Measurements from ENCODE around the gene HMGA1. TPM values are rescaled to one million over a fixed set of nuclear protein-coding genes. Genes with fewer than 3 reads are reported as not detected.

Gene HMGA1
- total and polyA plus RNA-seq, 2 of the 13 experiments (the other 11 are each of a cell fraction or from before 2014, with no cell fraction given): 117 to 145 TPM

DNA sequence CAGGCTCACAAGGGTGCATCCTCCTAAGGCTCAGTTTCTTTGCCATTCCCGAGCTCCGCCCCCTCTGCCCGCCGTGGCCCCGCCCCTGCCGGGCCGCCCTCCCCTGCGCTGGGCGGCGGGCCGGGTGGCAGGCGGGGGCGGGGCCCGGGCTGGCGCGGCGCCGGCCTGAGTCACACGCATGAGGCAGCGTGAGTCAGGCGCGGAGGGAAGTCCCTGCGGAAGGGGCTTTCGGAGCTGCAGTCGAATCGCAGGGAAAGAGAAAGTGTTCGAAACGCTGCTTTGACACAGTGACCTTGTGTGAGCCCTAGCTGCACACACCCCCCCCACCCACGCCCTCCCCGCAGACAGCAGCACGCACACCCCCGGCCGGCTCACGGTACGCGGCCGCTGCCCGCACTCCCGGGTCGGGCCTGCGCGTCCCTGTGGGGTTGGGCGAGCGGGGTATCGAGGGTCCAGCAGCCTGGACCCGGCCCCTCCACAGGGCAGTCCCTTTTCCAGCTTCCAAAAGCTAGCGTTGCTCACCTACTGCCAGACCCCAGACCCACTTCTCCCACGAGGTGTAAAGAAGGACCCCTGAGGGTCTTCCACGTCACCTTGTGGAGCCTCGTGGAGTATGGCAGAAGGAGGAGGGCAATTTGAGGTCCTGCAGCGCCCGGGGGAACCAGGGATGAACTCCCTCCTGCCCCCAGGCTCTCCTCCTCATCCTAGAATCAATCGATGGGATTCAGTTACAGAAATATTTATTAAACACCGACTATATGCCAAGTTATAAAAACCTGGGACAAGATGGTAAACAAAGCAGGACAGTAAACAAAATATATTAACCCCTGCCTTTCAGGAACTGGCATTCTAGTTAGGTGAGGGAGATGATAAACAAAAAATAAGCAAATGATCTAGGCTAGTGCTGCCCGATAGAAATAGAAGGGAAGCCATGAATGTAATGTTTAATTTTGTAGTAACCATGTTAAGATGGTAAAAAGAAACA, 12.4 kb upstream of the HMGA1 start (continued):
- TF ChIP-seq, protein P1, sequence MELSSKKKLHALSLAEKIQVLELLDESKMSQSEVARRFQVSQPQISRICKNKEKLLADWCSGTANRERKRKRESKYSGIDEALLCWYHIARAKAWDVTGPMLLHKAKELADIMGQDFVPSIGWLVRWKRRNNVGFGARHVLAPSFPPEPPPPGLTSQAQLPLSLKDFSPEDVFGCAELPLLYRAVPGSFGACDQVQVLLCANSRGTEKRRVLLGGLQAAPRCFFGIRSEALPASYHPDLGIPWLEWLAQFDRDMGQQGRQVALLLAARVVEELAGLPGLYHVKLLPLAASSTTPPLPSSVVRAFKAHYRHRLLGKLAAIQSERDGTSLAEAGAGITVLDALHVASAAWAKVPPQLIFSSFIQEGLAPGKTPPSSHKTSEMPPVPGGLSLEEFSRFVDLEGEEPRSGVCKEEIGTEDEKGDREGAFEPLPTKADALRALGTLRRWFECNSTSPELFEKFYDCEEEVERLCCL (CRISPR knock-in tag; IDR thresholded peaks at IDR 0.05; ENCODE audit: borderline replicate concordance): no peak
- no peak for TF ChIP-seq MEF2D (CRISPR knock-in tag; IDR thresholded peaks at IDR 0.05)
- no peak for TF ChIP-seq RBM22 (optimal IDR thresholded peaks at IDR 0.05; ENCODE audit: low read length)
- TF ChIP-seq GABPB1 (CRISPR knock-in tag; IDR thresholded peaks at IDR 0.05): peak; percentile 71
- TF ChIP-seq ZNF33B (CRISPR knock-in tag; IDR thresholded peaks at IDR 0.05): no peak; the same call in 1 of the 2 replicates
- TF ChIP-seq, protein P2, sequence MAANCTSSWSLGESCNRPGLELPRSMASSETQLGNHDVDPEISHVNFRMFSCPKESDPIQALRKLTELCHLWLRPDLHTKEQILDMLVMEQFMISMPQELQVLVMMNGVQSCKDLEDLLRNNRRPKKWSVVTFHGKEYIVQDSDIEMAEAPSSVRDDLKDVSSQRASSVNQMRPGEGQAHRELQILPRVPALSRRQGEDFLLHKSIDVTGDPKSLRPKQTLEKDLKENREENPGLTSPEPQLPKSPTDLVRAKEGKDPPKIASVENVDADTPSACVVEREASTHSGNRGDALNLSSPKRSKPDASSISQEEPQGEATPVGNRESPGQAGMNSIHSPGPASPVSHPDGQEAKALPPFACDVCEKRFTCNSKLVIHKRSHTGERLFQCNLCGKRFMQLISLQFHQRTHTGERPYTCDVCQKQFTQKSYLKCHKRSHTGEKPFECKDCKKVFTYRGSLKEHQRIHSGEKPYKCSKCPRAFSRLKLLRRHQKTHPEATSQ (CRISPR knock-in tag; IDR thresholded peaks at IDR 0.05; ENCODE audit: borderline replicate concordance): no peak
- TF ChIP-seq ZNF331 (CRISPR knock-in tag; IDR thresholded peaks at IDR 0.05): no peak; the same call in 1 of the 2 replicates
- TF ChIP-seq, protein P3, sequence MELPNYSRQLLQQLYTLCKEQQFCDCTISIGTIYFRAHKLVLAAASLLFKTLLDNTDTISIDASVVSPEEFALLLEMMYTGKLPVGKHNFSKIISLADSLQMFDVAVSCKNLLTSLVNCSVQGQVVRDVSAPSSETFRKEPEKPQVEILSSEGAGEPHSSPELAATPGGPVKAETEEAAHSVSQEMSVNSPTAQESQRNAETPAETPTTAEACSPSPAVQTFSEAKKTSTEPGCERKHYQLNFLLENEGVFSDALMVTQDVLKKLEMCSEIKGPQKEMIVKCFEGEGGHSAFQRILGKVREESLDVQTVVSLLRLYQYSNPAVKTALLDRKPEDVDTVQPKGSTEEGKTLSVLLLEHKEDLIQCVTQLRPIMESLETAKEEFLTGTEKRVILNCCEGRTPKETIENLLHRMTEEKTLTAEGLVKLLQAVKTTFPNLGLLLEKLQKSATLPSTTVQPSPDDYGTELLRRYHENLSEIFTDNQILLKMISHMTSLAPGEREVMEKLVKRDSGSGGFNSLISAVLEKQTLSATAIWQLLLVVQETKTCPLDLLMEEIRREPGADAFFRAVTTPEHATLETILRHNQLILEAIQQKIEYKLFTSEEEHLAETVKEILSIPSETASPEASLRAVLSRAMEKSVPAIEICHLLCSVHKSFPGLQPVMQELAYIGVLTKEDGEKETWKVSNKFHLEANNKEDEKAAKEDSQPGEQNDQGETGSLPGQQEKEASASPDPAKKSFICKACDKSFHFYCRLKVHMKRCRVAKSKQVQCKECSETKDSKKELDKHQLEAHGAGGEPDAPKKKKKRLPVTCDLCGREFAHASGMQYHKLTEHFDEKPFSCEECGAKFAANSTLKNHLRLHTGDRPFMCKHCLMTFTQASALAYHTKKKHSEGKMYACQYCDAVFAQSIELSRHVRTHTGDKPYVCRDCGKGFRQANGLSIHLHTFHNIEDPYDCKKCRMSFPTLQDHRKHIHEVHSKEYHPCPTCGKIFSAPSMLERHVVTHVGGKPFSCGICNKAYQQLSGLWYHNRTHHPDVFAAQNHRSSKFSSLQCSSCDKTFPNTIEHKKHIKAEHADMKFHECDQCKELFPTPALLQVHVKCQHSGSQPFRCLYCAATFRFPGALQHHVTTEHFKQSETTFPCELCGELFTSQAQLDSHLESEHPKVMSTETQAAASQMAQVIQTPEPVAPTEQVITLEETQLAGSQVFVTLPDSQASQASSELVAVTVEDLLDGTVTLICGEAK (IDR thresholded peaks at IDR 0.05): no peak
- TF ChIP-seq, protein P3 (CRISPR knock-in tag; IDR thresholded peaks at IDR 0.05): no peak; the same call in 1 of the 2 replicates
- TF ChIP-seq TP53 (CRISPR knock-in tag; conservative IDR thresholded peaks at IDR 0.05): no peak
- no peak for TF ChIP-seq ARNT (IDR thresholded peaks at IDR 0.05)
- 0 out of 2 replicates have a peak, but pooled peaks have one; percentile 24 for TF ChIP-seq MTA1 (CRISPR knock-in tag; IDR thresholded peaks at IDR 0.05; ENCODE audit: borderline replicate concordance)
- TF ChIP-seq ZNF773 (CRISPR knock-in tag; IDR thresholded peaks at IDR 0.05; ENCODE audit: borderline replicate concordance): no peak
- no peak for TF ChIP-seq DR1 (CRISPR knock-in tag; IDR thresholded peaks at IDR 0.05)
- no peak; the same call in 1 of the 2 replicates for TF ChIP-seq ZNF563 (CRISPR knock-in tag; IDR thresholded peaks at IDR 0.05)
- TF ChIP-seq IKZF1 (IDR thresholded peaks at IDR 0.05): no peak
- no peak for TF ChIP-seq ZNF567 (CRISPR knock-in tag; IDR thresholded peaks at IDR 0.05; ENCODE audit: borderline replicate concordance)

Data from HepG2 (cell line).